ENCODE data around the gene BNIP5. TPM values are rescaled to one million over a fixed set of nuclear protein-coding genes. Genes with fewer than 3 reads are reported as not detected.

The BNIP5 gene
- total RNA-seq, 2 experiments from 2014 or later = not detected

- ChIA-PET CTCF (no interaction called here), POLR2A (no interaction called here)
- TF ChIP-seq CTCF (IDR thresholded peaks at IDR 0.05) = no peak
- no peaks in the 10 kb centered on the region for H3K4me1 ChIP-seq (ENCODE audit: insufficient read depth, low read length)
- intact Hi-C loops (cut with DNase I, micrococcal nuclease) = no loop called here
- no peak overlapping the region for H3K4me3 ChIP-seq (ENCODE audit: low read length)
- no peaks in the 10 kb centered on the region for H3K27me3 ChIP-seq (ENCODE audit: control insufficient read depth in 1 of 2, insufficient read depth in 2 of 2, low read length in 2 of 2)
- no peak overlapping the region for H3K27ac ChIP-seq (ENCODE audit: low read depth in 1 of 2, low read length in 2 of 2)
- H3K36me3 ChIP-seq (ENCODE audit: insufficient read depth, low read length) = no peaks in the 10 kb centered on the region
- Mint-ChIP-seq H3K36me3 (ENCODE audit: low read depth) (no peaks in the 10 kb centered on the region), H3K9me3 (no peaks in the 10 kb centered on the region), H3K27ac (no peak overlapping the region), H3K4me1 (ENCODE audit: low read depth) (no peaks in the 10 kb centered on the region), H3K27me3 (peaks cover 9% of the 10 kb centered on the region), H3K4me3 (no peak overlapping the region)
- ATAC-seq (ENCODE audit: poor library complexity) (no peak), DNase-seq (peak in 2 of 14 experiments; percentile 18 to 29)
- H3K9me3 ChIP-seq (ENCODE audit: control insufficient read depth in 1 of 2, insufficient read depth in 1 of 2, low read length in 2 of 2) = no peaks in the 10 kb centered on the region
Measured at GRCh38 chr6:36296240-36296639, 40.4 kb downstream of the BNIP5 start.

- Mint-ChIP-seq H3K36me3 (ENCODE audit: low read depth) (no peaks in the 10 kb centered on the region), H3K9me3 (no peaks in the 10 kb centered on the region), H3K27ac (no peak overlapping the region), H3K27me3 (no peaks in the 10 kb centered on the region), H3K4me1 (ENCODE audit: low read depth) (peaks cover 9% of the 10 kb centered on the region), H3K4me3 (no peak overlapping the region)
- ChIA-PET CTCF (no interaction called here), POLR2A (no interaction called here)
- Histone ChIP-seq H3K27ac (ENCODE audit: low read depth in 1 of 2, low read length in 2 of 2) (no peak overlapping the region), H3K27me3 (ENCODE audit: control insufficient read depth in 1 of 2, insufficient read depth in 2 of 2, low read length in 2 of 2) (no peaks in the 10 kb centered on the region), H3K4me1 (ENCODE audit: insufficient read depth, low read length) (peaks cover 7% of the 10 kb centered on the region), H3K9me3 (ENCODE audit: control insufficient read depth in 1 of 2, insufficient read depth in 1 of 2, low read length in 2 of 2) (no peaks in the 10 kb centered on the region), H3K36me3 (ENCODE audit: insufficient read depth, low read length) (no peaks in the 10 kb centered on the region), H3K4me3 (ENCODE audit: low read length) (no peak overlapping the region)
- intact Hi-C loops (cut with DNase I, micrococcal nuclease) = no loop called here
- ATAC-seq (ENCODE audit: poor library complexity) (no peak), DNase-seq (no peak)
- TF ChIP-seq CTCF (IDR thresholded peaks at IDR 0.05) = no peak
Measured at GRCh38 chr6:36292170-36292569, 44.5 kb downstream of the BNIP5 start.

GRCh38 chr6:36290668-36291620 is 45.7 kb downstream of the BNIP5 start:
- H3K9me3 Mint-ChIP-seq = no peaks in the 10 kb centered on the region
- H3K4me1 Mint-ChIP-seq (ENCODE audit: low read depth) = peaks cover 12% of the 10 kb centered on the region
- no peaks in the 10 kb centered on the region for H3K9me3 ChIP-seq (ENCODE audit: control insufficient read depth in 1 of 2, insufficient read depth in 1 of 2, low read length in 2 of 2)
- ATAC-seq (ENCODE audit: poor library complexity) (no peak), DNase-seq (peak in 3 of 14 experiments; percentile 3 to 80 (median 67))
- H3K4me3 ChIP-seq (ENCODE audit: low read length) = no peak overlapping the region
- no peaks in the 10 kb centered on the region for H3K36me3 Mint-ChIP-seq (ENCODE audit: low read depth)
- TF ChIP-seq CTCF (IDR thresholded peaks at IDR 0.05) = no peak
- no peak overlapping the region for H3K4me3 Mint-ChIP-seq
- H3K36me3 ChIP-seq (ENCODE audit: insufficient read depth, low read length) = no peaks in the 10 kb centered on the region
- no peak overlapping the region for H3K27ac ChIP-seq (ENCODE audit: low read depth in 1 of 2, low read length in 2 of 2)
- ChIA-PET POLR2A (no interaction called here), CTCF (interaction anchor here (2.1 kb wide), 1 partner anchor 11 kb away, joined by 6 read pairs; no protein-coding TSS in a partner anchor)
- no peak overlapping the region for H3K27ac Mint-ChIP-seq
- H3K27me3 Mint-ChIP-seq = peaks cover 1% of the 10 kb centered on the region
- H3K4me1 ChIP-seq (ENCODE audit: insufficient read depth, low read length) = peaks cover 9% of the 10 kb centered on the region
- intact Hi-C loops (cut with DNase I, micrococcal nuclease) = no loop called here
- H3K27me3 ChIP-seq (ENCODE audit: control insufficient read depth in 1 of 2, insufficient read depth in 2 of 2, low read length in 2 of 2) = peaks cover 0 to 2% of the 10 kb centered on the region in 2 experiments
